Aorta (tissue), 5 donors: ENCODE measurements around the gene CRIM1. TPM values are rescaled to one million over a fixed set of nuclear protein-coding genes. Genes with fewer than 3 reads are reported as not detected.

Experiments used
- ATAC-seq: fragments of 200-7000 bp; cut with Tn5 transposase; one replicate; pipeline ENCODE4 v1.9.1; 2022; ENCODE audit warnings: moderate library complexity; ENCODE audit not compliant: low FRiP score
- DNase-seq, 2 donors: peaks; one replicate each; pipeline ENCODE4 v3.0.0-alpha.2; 2020
- H3K27ac ChIP-seq, 2 donors: one replicate each; pipeline ENCODE4 v1.5.1; 2013; ENCODE audit warnings: low read length in 2 of 2, mild to moderate bottlenecking in 2 of 2, moderate library complexity in 2 of 2, control low read depth in 1 of 2, inconsistent platforms in 1 of 2, low read depth in 1 of 2
- H3K27me3 ChIP-seq, 2 donors: one replicate each; pipeline ENCODE4 v1.6.1; 2013; ENCODE audit warnings: control low read depth in 1 of 2, low read length in 1 of 2, mild to moderate bottlenecking in 1 of 2, moderate library complexity in 1 of 2; ENCODE audit not compliant: insufficient read depth in 2 of 2, control insufficient read depth in 1 of 2
- H3K36me3 ChIP-seq, 2 donors: one replicate each; pipeline ENCODE4 v1.6.1; 2013; ENCODE audit warnings: control low read depth in 1 of 2, low read length in 1 of 2, mild to moderate bottlenecking in 1 of 2; ENCODE audit not compliant: insufficient read depth in 2 of 2, control insufficient read depth in 1 of 2
- H3K4me1 ChIP-seq, 2 donors: one replicate each; pipeline ENCODE4 v1.6.1; 2013; ENCODE audit warnings: low read length in 2 of 2, control low read depth in 1 of 2, mild to moderate bottlenecking in 1 of 2, moderate library complexity in 1 of 2; ENCODE audit not compliant: insufficient read depth in 2 of 2, control insufficient read depth in 1 of 2
- H3K4me3 ChIP-seq, 2 donors: one replicate each; pipeline ENCODE4 v1.5.1; 2013; ENCODE audit warnings: low read length in 2 of 2, control low read depth in 1 of 2, mild to moderate bottlenecking in 1 of 2
- H3K9me3 ChIP-seq: one replicate; pipeline ENCODE4 v1.6.1; 2013; ENCODE audit warnings: mild to moderate bottlenecking, low read length; ENCODE audit not compliant: control insufficient read depth
- WGBS, 2 donors: extraction: QIAGEN DNeasy Blood & Tissue Kit; methylation state at CpG; one replicate each; pipeline ENCODE4 v1.1.7; 2013; 5-methylcytosine and 5-hydroxymethylcytosine counted together
- intact Hi-C, 2 donors: fragments of 100-400 bp; cut with DNase I; formaldehyde crosslinking; loops; one replicate each; pipeline versions ENCODE4 v1.14.2 to v1.15.0; 2022
- polyA plus RNA-seq, 2 donors: library from polyadenylated mRNA; stranded (reverse); fragments of 200-250 nt; gene quantifications; one replicate each; pipeline ENCODE4 v1.2.3, GENCODE V29; 2013
- total RNA-seq, 2 donors: library from RNA; stranded (reverse); fragmentation: NEBNext Ultra II Directional; extraction: Animal tissue kit (Norgen Biotek cat#: 25700); gene quantifications; one replicate each; pipeline ENCODE4 v1.2.1, GENCODE V29; 2021
- donor health status: healthy with polysubstance abuse.
- donor health status: Bipolar disorder and iron deficiency.
- donor health status: DM: no; HTN: no; CAD: no.
- donor health status: DM: no; HTN: no; CAD: no.
- donor health status: DM: yes; HTN: yes; CAD: no.

CRIM1 gene
- total and polyA plus RNA-seq, 4 donors, result 47.3 to 727 (median 147) TPM

- WGBS, 2 donors, result 64 to 69% methylated on average over 3 of the region's 3 CpGs
- no peak overlapping the region for H3K27ac ChIP-seq
- no peak for ATAC-seq
Observed at GRCh38 chr2:36569267-36569856, 213.8 kb downstream of the CRIM1 start.

GRCh38 chr2:36570416-36570815 lies 214.8 kb downstream of the CRIM1 start:
- H3K9me3 ChIP-seq, result no peaks in the 10 kb centered on the region
- ATAC-seq (no peak), DNase-seq (no peak)
- WGBS, 2 donors, result 61 to 72% methylated on average over 1 of the region's 1 CpG
- H3K27ac ChIP-seq, result no peak overlapping the region
- H3K36me3 ChIP-seq, result no peaks in the 10 kb centered on the region
- H3K27me3 ChIP-seq, result no peaks in the 10 kb centered on the region
- intact Hi-C loops, result no loop called here
- H3K4me3 ChIP-seq, result no peak overlapping the region
- H3K4me1 ChIP-seq, result peaks cover 0 to 2% of the 10 kb centered on the region in 2 donors

More at GRCh38 chr2:36569267-36569856, 213.8 kb downstream of the CRIM1 start:
- no peaks in the 10 kb centered on the region for H3K36me3 ChIP-seq
- no peak overlapping the region for H3K4me3 ChIP-seq
- DNase-seq, result no peak
- H3K9me3 ChIP-seq, result no peaks in the 10 kb centered on the region
- intact Hi-C loops, result loop anchor here in 1 of 2 donors (10.0 kb wide), 1 partner anchor 215 kb away; the partner anchor contains the start of gene CRIM1
- H3K4me1 ChIP-seq, result peaks cover 0 to 2% of the 10 kb centered on the region in 2 donors
- H3K27me3 ChIP-seq, result no peaks in the 10 kb centered on the region

- H3K9me3 ChIP-seq, result no peaks in the 10 kb centered on the region
- no peak overlapping the region for H3K4me3 ChIP-seq
- no peaks in the 10 kb centered on the region for H3K27me3 ChIP-seq
- ATAC-seq (no peak), DNase-seq (no peak)
- intact Hi-C loops, result no loop called here
- 74 to 86% methylated on average over 3 of the region's 3 CpGs for WGBS, 2 donors
- peaks cover 0 to 2% of the 10 kb centered on the region in 2 donors for H3K4me1 ChIP-seq
- no peak overlapping the region for H3K27ac ChIP-seq
- no peaks in the 10 kb centered on the region for H3K36me3 ChIP-seq
Observed at GRCh38 chr2:36572054-36572718, 216.6 kb downstream of the CRIM1 start.

- DNase-seq (no peak), ATAC-seq (no peak)
- Histone ChIP-seq H3K9me3 (no peaks in the 10 kb centered on the region), H3K4me3 (no peak overlapping the region), H3K27me3 (no peaks in the 10 kb centered on the region), H3K4me1 (peaks cover 0 to 2% of the 10 kb centered on the region in 2 donors), H3K27ac (no peak overlapping the region), H3K36me3 (no peaks in the 10 kb centered on the region)
- intact Hi-C loops, result no loop called here
- 56 to 61% methylated on average over 4 of the region's 4 CpGs for WGBS, 2 donors
Observed at GRCh38 chr2:36572719-36573059, 217.1 kb downstream of the CRIM1 start.

- Histone ChIP-seq H3K4me3 (no peak overlapping the region), H3K9me3 (no peaks in the 10 kb centered on the region), H3K27me3 (no peaks in the 10 kb centered on the region), H3K36me3 (peaks cover under 1% of the 10 kb centered on the region in 2 donors), H3K4me1 (peaks cover 0 to 2% of the 10 kb centered on the region in 2 donors), H3K27ac (no peak overlapping the region)
- ATAC-seq (no peak), DNase-seq (no peak)
- WGBS, 2 donors, result 92 to 97% methylated on average over 1 of the region's 1 CpG
- intact Hi-C loops, result no loop called here
Observed at GRCh38 chr2:36573165-36573564, 217.6 kb downstream of the CRIM1 start.

GRCh38 chr2:36574560-36574959 lies 219.0 kb downstream of the CRIM1 start:
- intact Hi-C loops, result no loop called here
- 92 to 98% methylated on average over 2 of the region's 2 CpGs for WGBS, 2 donors
- H3K4me3 ChIP-seq, result no peak overlapping the region
- H3K27me3 ChIP-seq, result no peaks in the 10 kb centered on the region
- no peak overlapping the region for H3K27ac ChIP-seq
- DNase-seq (no peak), ATAC-seq (no peak)
- H3K4me1 ChIP-seq, result peaks cover 0 to 2% of the 10 kb centered on the region in 2 donors
- H3K36me3 ChIP-seq, result peaks cover 3 to 6% of the 10 kb centered on the region in 2 donors
- no peaks in the 10 kb centered on the region for H3K9me3 ChIP-seq

GRCh38 chr2:36577884-36578283 lies 222.3 kb downstream of the CRIM1 start:
- Histone ChIP-seq H3K27me3 (no peaks in the 10 kb centered on the region), H3K27ac (no peak overlapping the region), H3K4me1 (no peaks in the 10 kb centered on the region), H3K4me3 (no peak overlapping the region), H3K36me3 (peaks cover 9 to 14% of the 10 kb centered on the region in 2 donors), H3K9me3 (no peaks in the 10 kb centered on the region)
- WGBS, 2 donors, result 87 to 92% methylated on average over 2 of the region's 2 CpGs
- ATAC-seq, result no peak
- no peak for DNase-seq
- intact Hi-C loops, result no loop called here

GRCh38 chr2:36578343-36579296 lies 223.0 kb downstream of the CRIM1 start:
- Histone ChIP-seq H3K9me3 (no peaks in the 10 kb centered on the region), H3K4me3 (no peak overlapping the region), H3K27me3 (no peaks in the 10 kb centered on the region), H3K36me3 (peaks cover 11 to 14% of the 10 kb centered on the region in 2 donors), H3K4me1 (no peaks in the 10 kb centered on the region), H3K27ac (no peak overlapping the region)
- ATAC-seq, result no peak
- DNase-seq, result no peak
- WGBS, 2 donors, result 88 to 90% methylated on average over 10 of the region's 10 CpGs
- intact Hi-C loops, result no loop called here
